Measurements from ENCODE around the gene PBXIP1.
"Not testable (repeated sequence)": the region's sequence is repeated elsewhere in the genome, so short reads cannot be mapped to it uniquely, and the experiment has no call there.

Gene PBXIP1

DNA sequence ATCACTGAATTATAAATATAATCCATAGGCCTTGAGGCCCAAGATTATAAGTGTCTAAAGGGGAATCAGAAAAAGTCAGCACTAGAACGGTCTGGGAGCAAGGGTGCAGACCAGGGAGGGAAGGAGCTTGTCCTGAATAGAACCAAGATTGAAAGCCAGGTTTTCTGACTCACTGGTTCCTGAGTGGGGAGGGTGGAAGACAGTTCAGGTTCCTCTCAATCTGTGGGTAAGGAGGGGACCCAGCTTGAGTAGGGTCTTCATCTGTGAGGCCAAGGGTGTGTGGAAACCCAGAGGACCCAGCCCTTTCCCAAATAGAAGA is 38.3 kb upstream of the PBXIP1 start:
- DNase-seq (ENCODE audit: low read depth in 2 of 2) = no peak

- no peak for DNase-seq (ENCODE audit: low read depth in 2 of 2)
Observed at GRCh38 chr1:154993572-154994268, 37.8 kb upstream of the PBXIP1 start, which contains the start of gene LENEP. LENEP (plus strand) TSS chr1:154993586; CDS start chr1:154993608, 22 bp downstream.

- no peak for DNase-seq (ENCODE audit: low read depth in 2 of 2)
Observed at GRCh38 chr1:154992721-154993571, 37.0 kb upstream of the PBXIP1 start.

DNA sequence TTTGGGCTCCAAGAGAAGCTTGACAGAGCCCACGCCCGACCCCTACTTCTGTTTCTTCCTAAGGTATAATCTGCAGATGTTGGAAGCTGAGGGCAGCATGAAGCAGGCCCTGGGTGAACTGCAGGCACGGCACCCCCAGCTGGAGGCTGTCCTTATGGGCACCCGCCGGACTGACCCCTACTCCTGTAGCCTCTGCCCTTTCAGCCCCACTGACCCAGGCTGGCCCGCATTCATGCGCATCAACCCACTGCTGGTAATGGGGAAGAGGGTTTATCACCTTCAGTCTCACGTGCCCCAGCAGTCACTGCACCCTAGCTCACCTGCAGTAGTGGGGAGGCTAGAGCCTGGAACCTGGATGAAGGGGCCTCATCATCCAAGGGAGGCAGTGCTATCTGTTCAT is 34.4 kb upstream of the PBXIP1 start:
- DNase-seq (ENCODE audit: low read depth in 2 of 2) = no peak

DNA sequence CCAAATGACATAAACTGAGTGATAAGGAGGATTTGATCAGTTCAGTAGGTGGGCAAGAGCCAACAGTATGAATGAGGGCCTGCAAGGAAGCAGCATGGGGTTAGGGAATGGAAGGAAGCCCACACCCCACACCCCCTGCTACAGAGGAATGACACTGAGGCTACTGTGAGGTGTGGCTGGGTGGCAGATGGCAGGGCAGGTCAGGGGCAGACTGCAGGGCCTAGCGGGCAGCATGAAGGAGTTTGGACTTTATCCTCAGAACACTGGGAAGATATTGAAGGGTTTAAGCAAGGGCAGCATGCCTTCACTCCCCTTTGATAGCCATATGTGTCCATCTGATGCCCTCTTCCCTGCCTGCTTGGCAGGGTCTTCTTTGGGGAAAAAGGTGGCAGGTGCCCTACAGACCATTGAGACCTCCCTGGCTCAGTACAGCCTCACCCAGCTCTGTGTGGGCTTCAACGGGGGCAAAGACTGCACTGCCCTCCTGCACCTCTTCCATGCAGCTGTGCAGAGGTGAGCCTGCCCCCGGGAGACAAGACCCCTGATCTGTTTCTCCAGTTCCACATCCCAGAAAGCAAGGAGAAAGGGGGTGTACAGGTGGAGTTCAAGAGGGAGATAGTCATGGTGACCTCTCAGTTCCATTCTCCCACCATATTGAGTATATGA is 33.4 kb upstream of the PBXIP1 start:
- DNase-seq (ENCODE audit: low read depth in 2 of 2) = no peak

DNA sequence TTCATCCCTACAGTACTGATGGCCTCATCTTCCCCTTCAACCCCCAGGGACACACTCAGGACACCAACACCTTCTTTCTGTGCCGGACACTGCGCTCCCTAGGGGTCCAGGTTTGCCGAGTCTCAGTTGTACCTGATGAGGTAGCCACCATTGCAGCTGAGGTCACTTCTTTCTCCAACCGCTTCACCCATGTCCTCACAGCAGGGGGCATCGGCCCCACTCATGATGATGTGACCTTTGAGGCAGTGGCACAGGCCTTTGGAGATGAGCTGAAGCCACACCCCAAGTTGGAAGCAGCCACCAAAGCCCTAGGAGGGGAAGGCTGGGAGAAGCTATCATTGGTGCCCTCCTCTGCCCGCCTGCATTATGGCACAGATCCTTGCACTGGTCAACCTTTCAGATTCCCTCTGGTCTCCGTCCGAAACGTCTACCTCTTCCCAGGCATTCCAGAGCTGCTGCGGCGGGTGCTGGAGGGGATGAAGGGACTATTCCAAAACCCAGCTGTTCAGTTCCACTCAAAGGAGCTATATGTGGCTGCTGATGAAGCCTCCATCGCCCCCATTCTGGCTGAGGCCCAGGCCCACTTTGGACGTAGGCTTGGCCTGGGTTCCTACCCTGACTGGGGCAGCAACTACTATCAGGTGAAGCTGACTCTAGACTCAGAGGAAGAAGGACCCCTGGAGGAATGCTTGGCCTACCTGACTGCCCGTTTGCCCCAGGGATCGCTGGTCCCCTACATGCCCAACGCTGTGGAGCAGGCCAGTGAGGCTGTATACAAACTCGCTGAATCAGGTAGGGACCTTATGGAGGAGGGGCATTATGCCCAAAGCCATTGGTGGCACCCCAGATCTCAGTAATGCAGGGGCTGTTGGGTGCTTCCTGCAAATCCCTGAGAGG is 32.4 kb upstream of the PBXIP1 start:
- no peak for DNase-seq (ENCODE audit: low read depth in 2 of 2)

DNA sequence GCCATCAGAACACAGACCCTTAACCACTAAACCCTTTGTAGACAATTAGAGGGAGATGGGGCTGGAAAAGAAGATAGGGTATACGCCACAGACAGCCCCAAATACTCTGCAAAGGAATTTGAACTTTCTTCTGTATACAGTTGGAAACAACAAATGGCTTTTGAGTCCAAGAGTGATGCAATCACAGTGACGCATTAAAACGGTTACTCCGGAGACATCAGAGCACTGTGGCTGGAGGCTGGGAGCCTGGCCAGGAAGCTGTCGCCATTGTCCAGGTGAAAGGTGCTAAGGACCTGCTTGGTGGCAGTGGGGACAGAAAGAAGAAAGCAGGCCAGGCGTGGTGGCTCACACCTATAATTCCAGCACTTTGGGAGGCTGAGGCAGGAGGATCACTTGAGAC is 31.4 kb upstream of the PBXIP1 start:
- no peak for DNase-seq (ENCODE audit: low read depth in 2 of 2)

DNA sequence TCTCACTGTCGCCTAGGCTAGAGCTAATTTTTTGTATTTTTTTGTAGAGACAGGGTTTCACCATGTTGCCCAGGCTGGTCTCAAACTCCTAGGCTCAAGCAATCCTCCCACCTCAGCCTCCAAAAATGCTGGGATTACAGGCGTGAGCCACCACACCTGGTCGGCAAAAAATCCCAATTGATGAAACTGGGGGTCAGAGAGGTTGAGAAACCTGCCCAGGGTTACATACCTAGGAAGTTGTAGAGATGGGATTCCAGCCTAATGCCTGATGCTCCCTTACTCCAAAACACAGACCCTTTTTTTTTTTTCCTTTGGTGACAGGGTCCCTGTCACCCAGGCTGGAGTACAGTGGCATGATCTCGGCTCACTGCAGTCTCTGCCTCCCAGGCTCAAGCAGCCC is 30.8 kb upstream of the PBXIP1 start:
- DNase-seq (ENCODE audit: low read depth in 2 of 2) = not testable (repeated sequence)

DNA sequence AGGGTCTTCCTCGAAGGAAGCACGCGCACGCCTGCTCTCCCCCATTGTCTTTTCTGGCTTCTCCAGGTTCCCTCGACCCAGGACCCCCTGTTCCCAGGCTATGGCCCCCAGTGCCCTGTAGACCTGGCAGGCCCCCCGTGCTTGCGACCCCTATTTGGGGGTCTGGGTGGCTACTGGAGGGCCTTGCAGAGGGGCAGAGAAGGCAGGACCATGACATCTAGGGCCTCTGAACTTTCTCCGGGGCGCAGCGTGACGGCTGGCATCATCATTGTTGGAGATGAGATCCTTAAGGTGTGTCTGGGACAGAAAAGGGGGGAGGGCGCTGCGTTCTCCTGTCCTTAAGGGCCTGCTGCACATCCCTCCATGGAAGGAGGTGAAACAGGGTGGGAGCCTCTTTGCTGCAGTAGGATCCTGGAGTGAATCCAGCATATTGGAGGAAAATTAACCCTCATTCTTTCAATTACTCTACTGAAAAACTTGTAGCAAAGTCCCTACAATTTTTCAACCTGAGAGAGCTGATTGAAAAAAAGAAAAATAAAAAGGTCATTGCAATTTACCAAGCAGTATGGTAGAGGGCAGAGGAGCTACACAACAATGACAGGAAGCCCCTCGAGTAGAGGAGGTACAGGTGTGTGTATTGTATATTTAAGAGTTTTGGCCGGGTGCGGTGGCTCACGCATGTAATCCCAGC is 28.0 kb upstream of the PBXIP1 start:
- no peak for DNase-seq (ENCODE audit: low read depth in 2 of 2)

- DNase-seq (ENCODE audit: low read depth in 2 of 2) = peak; percentile 85 to 88
Observed at GRCh38 chr1:154982897-154983648, 27.2 kb upstream of the PBXIP1 start, which contains the start of gene FLAD1. FLAD1 (plus strand) TSS chr1:154983344; CDS start chr1:154983695, 351 bp downstream.

GRCh38 chr1:154982341-154982740 is 26.4 kb upstream of the PBXIP1 start:
- DNase-seq (ENCODE audit: low read depth in 2 of 2) = no peak

DNA sequence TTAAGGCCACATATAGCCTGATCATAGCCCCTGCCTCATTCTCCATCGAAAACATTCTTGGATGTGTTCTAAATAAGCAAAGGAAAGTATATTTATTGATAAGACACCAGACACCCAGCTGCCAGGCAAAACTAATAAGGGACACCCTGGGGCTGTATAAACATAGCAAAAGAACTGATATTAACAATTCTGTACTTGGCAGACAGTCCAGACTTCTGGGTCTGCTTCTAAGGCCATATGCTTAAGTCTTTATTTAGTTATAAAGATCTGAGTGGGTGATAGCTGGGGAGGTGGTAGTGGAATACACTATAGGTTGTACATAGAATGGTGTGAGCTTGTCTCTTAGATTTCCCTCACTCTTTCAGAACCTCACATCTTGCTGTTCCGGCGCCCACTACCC is 22.5 kb upstream of the PBXIP1 start:
- no peak for DNase-seq (ENCODE audit: low read depth in 2 of 2)

- not testable (repeated sequence) for DNase-seq (ENCODE audit: low read depth in 2 of 2)
Observed at GRCh38 chr1:154977762-154978161, 21.9 kb upstream of the PBXIP1 start.

DNA sequence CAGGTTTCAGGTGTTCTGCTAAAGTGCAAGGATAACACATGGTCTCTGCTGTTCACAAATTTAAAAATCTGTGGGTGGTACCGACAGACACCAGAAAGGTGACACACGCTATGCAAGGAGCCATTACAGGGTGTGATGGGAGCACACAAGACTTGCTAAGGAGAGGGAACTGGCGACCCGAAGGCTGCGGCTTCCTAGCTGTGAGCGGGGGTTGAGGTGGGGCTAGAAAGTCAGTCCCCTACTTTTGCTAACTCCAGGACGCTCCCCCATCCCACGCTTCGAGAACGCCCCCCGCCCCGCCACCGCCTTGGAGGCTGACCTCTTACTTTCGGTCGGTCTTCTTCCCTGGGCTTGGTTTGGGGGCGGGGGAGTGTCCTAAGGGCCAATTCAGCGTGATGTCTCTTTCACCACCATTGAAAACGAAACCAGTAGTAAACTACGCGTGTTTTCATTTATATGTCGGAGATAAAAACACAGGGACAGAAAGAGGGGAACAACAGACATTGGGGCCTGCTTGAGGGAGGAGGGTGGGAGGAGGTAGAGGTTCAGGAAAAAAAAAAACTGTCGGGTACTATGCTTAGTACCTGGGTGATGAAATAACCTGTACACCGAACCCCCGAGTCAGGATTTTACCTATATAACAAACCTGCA is 19.6 kb upstream of the PBXIP1 start:
- DNase-seq (ENCODE audit: low read depth in 2 of 2) = peak in 1 of 2 donors; percentile 18

- peak; percentile 86 to 91 for DNase-seq (ENCODE audit: low read depth in 2 of 2)
Observed at GRCh38 chr1:154974808-154975408, 19.0 kb upstream of the PBXIP1 start.

DNA sequence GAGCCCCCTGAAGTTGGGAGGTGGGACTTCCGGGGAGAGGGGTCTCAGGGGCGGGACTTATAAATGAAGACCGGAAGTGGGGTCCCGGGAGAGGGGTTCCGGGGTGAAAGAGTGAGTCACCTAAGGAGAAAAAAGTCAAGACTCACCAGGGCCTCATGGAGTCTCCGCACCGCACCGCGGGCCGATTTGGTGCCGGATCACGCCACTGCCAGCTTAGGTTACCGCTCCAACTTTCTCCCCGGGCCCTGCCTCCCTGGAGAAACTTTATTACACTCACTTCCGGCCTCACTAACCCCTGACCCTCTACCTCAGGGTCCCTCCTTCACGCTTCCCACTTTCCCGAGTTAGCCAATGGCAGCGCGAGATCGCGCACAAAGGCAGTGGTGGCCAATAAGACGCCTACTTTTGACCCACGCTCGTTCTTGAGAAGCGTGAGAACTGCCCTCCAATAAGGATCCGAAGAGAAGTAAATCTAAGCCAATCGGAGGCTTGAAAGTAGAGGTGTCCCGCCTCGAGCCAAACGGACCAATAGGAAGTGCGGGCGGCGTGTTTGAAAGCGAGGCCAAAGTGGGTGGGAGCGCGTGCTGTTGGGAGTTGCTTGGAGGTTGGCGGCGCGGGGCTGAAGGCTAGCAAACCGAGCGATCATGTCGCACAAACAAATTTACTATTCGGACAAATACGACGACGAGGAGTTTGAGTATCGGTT is 18.4 kb upstream of the PBXIP1 start, which contains the start of gene CKS1B:
CKS1B (plus strand) TSS at position 580 of the 706 bp plus-strand sequence; CDS start at position 645, 65 bp downstream.
- peak; percentile 91 to 92 for DNase-seq (ENCODE audit: low read depth in 2 of 2)

DNA sequence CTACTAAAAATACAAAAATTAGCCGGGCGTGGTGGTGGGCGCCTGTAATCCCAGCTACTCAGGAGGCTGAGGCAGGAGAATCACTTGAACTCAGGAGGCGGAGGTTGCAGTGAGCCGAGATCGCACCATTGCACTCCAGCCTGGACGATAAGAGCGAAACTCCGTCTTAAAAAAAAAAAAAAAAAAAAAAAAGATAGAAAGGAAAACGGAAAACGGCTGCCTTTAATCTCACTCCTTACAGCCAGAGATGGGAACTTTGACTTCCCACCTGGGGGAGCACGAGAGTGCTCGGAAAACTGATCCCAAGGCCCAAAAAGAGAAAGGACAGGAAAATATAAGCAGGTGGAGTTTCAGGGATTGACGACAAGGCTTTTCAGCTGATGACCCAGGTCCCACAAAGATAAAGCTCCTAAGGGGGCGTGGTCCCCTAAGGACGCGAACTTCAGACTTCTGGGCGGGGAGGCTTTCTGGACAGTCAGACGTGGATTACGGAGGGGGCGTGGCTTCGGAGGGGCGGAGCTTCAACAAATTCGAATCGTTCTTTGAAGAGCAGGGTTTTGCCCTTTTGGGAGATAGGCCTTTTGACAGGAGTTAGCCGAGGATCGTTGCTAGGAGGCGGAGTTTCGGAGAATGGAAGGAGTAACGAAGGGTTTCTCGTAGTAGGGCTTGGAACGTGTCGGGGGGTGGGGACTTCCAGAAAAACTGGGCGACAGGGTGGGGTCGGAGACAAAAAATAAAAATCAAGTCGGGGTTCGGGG is 17.6 kb upstream of the PBXIP1 start:
- peak; percentile 74 to 82 for DNase-seq (ENCODE audit: low read depth in 2 of 2)
